Left hindlimb (tissue), 1 donor: ENCODE results near the gene SMYD3.

Experiments
- DNase-seq: peaks from one replicate; pipeline ENCODE4 v3.0.0-alpha.2; 2018

SMYD3 gene

DNA sequence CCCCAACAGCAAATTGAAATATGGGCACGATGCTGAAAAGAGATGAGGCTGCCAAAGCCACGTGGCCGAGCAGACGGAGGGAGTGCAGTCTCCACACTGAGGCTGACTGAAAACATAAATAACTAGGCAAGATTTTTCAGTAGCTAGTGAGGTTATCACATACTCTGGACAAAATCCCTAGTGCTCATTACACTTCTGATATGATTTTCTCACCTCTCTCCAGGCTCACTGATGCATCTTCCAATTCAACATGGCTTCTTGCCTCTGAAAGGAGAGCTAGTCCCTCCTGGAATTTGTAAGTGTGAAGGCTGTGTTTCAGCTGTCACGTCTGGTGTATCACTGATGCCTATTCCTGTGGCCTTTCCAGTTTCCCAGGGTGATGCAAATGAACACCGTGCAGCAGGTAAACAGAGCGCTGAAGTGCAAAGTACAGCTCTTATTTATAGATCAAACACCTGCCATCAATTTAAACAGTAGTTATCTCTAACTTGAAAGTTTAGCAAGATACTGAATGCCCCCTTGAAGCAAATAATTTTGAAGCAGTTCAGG is 696.2 kb downstream of the SMYD3 start:
- no peak for DNase-seq

DNA sequence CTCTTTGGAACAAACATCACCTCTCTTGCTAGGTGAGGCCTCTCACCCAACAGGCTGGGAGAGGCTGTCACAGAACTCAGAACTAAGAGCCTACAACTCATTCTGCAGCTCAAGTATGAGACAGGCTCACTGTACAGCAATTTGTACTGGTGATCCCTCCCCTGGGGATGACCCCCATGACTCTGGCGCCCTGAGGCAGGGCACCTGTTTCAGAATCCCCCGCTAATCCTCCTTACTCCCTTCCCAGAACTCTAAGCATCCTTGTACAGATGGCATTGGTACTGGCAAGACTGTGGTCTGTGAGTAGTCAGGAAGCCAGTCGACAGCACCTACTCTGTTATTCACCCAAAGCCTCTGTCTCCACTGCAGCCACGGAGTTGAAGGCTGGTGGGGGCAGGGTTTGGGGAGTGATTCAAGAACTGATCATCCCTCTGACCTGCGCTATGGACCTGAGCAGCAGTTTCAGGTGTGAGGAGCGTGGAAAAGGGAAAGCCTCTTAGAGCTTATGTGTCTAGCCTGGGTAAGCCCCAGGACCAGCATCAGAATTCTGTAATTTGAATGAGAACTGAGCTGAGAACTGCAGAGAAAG is 696.8 kb downstream of the SMYD3 start:
- DNase-seq, result no peak

DNA sequence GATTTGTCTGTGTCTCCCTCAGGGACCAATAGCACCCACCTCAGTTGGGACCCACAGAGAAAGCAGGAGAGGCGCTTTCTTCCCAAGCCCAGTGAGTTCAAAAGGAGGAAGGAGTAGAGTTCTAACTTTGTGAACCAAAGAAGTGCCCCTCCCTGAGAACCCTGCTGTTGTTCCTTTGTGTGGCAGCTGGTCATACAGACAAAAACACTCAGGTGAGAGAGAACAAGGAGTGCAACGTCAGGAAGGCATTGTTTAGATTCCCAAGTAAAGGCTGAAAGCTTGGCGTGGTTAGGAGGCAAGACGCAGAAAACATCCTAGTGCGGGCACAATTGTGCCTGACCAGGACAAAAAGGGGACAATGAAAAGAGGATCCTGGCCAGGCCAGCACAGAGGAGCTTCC is 697.7 kb downstream of the SMYD3 start:
- no peak for DNase-seq

DNA sequence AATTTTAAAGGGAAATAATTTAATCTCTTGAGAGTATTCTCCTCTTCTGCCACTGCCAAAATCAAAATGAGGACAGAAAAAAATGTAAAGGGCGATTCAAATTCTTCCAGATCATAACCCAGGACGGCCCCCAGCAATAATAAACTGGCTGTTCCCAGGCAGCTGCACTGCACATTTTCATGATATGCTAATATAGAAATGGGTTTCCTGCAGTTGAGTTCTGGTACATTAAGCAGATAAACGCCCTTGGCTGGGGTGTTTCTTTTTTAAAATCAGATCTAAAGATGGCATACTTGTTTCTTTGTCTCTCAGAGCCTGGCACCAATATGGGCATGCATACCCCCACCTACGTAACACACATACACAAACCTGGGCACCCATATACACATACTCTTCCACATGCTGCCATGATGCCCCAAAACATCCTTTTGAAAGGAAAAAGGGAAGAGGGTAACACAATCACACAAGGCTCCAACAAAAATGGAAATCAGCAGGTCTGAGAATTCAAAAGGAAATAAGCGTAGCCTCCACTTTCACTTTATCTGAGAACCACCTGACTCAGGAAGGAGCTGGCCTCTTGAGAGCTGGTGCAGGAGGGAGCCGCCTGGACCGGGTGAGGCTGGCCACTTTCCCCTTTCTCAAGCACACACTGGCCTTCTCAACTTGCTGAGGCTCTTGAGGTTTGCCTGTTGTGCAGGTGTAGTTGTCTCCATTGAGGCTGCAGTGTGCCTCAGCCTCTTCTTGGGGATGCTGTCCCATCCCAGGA is 698.9 kb downstream of the SMYD3 start:
- no peak for DNase-seq

DNA sequence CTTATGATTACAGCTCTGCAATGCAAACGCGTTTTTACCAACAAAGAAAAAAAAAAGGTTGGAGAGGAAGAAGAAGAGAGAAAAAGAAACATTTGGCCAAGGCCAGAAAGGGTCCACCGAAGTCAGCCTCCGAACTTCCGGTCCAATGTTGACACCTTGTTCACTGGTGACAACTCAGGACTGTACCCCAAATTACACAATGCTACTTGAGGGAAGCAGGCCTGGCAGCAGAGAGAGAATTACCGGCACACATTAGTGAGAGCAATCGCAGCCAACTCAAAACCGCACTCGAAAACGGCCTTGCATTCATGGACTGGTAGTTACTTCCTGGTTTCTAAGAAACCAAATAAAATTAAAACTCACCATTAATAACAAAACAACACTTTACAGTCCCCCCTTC is 699.8 kb downstream of the SMYD3 start:
- DNase-seq, result no peak

DNA sequence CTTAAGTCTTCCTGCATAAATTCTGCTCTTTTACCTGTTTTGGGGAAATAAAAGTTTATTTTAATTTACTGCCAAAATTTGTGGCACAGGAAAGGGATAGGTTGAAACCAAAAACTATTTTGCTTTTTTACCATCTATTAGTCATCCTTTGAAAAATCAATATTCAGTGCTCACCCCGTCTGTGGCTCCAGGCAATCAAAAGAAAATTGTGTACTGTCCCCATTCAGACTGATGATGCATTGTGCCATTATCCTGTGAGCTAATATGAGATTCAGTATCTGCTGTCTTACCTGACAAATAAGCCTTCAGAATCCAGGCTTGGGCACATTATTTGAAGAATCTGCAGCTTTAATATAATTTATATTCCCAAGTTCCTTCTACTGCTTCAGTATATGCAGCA is 701.5 kb downstream of the SMYD3 start:
- DNase-seq, result no peak

DNA sequence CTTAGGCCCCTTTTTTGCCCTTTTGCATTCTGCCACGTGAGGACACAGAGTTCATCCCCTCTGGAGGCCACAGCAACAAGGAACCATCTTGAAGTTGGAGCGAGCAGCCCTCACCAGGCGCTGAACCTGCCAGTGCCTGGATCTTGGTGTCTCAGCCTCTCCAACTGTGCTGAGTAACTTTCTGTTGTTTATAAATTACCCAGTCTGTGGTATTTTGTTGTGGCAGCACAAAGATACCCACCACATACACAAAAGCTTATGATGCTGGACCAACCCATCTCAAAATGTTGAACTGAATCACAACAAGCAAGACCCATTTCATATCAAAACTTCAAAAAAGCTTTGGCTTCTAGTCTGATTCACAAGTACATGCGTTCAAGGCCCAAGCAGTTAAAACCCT is 702.4 kb downstream of the SMYD3 start:
- DNase-seq, result no peak

DNA sequence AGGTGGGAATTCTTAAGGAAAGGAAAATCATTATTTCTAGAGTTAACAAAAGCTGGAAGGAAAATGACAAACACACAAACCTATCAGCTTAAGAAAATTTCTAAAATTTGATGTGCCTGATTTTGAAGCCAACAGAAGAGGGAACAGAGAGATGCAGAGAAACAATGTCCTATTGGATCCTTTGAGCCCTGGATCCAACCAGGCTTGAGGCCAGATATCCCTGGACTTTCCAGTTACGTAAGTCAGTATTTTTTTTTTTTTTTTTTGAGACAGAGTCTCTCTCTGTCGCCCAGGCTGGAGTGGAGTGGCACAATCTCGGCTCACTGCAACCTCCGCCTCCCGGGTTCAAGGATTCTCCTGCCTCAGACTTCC is 703.4 kb downstream of the SMYD3 start:
- DNase-seq, result no peak

DNA sequence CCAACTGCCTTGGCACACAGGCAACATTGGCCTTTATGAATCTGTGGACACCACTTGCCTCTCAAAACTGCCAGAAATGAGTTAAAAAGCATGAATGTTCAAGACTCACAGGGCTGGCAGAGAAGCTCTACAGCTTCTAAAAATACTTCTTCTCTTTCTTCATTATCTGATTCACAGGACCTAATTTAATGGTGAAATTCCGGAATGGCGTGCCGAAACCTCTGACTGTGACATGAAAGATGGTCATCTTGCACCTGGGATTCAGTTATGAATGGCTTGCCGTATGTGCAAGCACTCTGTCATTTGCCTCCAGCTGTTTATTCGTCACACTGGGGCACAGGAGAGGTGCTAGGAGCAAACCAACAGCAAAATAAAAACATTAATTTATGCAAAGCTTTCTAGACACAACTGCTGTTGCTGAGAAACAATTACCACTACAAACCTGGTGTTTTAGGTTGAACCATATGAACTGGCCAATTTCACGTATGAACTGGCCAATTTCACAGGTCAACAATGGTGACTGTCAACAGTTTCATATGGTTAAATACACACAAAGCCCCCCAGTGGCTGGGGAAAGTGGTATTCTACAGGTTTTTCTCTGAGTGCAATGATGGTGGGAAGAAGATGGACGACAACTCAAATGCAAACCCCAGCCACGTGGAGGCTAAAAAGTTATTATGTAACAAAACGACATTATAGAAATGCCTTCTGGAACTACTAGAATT is 704.0 kb downstream of the SMYD3 start:
- DNase-seq, result no peak

DNA sequence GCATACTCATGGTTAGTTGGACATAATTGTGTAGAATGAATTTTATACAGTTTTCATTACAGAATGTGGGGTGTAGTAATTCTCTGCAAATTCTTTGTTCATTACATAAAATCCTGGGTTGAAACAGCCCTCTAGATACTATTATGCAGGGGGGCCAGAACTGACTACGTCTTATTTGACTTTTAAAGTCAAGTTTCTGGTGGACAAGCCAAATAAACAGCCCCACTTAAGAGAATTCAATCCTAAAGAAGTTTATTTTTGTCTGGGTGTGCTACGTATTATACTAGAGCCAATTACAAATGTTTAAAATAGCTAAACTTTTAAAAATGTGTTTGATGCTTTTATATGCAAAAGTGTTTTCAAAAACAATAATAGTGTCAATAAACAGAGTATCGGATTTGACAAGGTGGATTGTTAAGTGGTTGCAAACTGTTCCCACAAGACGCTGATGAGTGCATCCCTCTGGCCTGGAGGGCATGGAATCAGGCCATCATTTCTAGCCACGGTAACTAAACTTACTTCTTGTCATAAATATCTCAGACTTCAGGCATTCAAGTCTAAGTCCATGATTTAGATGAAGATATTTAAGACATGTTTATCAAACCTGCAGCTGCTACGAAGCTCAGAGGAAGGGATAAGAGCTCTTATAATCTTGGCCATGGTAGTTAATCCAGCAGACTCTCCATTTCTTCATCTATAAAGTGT is 706.0 kb downstream of the SMYD3 start:
- no peak for DNase-seq

DNA sequence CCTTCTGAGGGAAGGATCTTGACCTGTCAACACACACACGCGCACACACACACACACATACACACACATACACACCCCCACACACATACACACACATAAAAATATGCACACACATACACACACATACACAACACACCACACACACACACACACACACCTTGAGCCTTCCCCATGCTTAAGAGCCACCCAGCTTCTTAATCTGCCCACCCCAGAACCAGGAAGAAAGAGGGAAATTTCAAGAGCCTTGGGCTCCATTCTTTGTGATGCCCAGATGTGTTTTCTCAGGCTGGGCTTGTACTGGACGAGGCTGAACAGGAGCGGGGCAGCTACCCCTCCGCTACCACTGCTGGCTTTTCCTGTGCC is 708.7 kb downstream of the SMYD3 start:
- no peak for DNase-seq

DNA sequence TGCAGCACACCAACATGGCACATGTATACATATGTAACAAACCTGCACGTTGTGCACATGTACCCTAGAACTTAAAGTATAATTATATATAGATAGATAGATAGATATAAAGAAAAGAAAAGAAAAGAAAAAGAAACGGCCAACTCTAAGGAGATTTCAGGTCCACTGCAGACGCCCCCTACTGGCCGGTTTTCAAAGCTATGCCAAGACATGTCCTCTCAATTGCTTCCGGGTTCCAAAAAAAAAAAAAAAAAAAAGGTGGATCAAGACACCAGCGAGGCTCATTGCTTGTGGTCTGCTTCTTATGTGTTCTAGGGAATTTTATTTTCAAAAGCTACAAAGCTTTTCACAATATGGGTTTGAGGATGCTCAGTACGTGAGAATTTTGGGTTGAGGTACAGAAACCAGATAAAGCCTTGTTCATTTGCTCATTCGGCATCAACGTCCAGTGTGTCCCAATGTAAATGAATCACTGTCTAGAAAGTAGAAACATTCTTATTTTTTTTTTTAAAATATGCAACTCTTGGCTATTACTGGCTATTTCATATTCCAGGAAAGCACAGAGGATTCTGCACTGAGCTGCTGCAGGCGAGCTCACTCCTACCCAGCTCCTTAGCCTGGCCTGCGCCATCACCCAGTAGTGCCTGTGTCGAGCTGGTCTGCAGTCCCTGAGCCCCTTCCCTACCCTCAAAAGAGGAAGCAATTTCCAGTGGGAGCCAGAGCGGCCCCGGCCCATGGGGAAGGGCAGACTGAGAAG is 709.3 kb downstream of the SMYD3 start:
- DNase-seq, result no peak

DNA sequence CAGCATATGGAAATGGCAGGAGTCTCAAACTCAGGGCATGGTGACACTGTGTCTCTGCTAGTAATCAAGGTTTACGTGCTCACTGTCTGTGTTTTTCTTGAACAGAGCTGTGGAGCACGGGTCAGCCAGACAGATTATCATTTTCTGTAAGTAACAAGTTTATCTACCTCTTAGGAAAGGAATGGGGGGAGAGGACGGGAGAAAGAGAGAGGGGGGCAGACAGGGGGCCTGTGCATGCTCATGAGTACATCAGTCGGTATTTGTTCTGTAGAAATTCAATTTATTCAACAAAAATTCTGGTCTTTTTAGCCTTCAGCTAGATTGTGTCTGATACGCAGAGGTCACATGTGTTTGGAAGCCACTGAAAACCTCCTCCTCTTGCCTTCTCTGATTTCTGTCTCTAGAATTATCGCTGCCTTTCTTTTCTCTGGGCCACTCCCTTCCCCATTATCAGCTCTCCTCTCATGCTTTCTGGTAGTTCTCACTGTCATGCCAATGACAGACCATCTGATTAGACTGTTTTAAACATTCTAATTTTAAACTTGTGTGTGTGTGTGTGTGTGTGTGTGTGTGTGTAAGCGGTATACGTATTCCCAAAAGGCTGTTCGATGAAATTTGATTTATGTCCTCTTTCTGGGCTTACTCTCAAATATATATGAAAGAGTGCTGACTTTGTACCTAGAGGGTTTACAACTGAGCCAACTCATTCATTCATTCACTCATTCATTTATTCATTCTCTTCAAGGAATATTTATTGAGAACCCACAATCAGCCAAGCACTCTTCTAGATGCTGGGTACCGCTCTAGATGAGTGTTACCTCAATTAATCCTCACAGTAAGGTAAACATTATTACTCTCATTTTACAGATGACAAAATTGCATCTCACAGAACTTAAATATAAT is 715.4 kb downstream of the SMYD3 start:
- DNase-seq, result no peak

DNA sequence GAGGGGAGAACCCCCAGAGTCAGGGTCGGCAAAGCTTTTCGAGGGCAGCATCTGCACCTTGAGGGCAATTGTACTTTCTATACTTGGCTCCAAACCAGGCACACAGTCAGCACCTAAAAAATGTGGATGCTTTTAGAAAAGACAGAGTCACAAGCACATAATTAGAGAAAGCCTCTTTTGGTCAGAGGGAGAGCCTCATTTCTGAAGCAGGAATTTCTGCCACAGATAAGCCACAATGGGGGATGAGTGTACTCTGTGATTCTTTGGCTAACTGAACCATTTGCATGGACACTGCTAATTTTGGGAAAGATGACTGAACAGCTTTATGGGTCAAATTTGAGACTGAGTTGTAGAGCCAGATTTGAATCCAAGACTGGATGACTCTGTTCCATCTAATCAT is 716.6 kb downstream of the SMYD3 start:
- no peak for DNase-seq

DNA sequence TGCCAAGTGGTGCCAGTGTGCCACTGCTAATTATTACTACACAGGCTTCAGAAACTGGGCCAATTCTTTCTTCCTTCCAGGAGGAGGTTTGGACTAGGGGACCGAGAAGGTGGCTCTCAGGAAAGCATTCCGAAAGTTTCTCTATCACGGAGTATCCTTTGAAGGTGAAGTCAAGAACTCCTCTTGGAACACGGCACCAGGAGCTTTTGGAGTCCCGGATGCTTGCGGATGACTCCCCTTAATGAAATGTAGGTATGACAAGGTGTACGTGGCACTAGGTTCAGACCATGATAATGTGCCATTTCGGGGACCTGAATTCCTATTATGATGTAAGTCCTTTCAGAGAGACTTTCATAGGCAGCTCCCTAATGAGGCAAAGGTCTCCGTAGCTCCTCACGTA is 718.2 kb downstream of the SMYD3 start:
- DNase-seq, result no peak

DNA sequence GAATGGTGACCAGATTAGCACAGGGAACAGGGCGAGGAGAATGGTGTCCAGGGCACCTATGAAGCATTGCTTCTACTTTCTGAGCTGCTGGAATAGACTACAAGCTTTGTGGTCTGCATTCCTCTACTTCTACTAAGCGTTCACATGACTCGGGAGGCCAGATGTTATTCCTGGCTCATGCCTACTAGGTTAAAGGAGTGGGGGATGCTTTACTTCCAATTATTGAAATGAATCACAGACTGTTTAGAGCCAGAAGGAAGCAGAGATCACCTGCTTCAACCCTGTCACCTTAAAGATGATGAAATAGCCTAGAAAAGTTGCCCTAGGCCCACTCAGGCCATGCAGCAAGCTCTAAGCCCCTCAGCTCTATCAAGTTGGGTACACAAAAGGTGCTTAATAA is 718.8 kb downstream of the SMYD3 start:
- no peak for DNase-seq

DNA sequence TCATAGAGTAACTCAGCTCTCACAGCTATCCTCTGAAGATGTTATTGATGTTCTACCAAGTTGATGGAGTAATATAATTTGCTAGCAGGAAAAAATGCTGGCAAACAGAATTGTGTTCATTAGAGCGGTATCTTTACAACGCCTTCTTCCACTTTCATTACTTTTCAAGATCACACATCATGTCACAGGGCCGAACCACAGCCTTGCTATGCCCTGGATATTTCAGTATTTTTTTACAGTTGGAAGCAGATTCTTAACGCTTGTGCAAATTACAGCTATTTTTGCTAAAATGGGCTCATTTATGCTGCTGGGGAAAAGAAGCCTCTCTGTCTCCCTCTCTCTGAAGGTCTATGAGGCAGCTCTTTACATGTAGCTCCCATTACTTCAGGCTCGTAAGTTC is 720.1 kb downstream of the SMYD3 start:
- DNase-seq, result no peak

DNA sequence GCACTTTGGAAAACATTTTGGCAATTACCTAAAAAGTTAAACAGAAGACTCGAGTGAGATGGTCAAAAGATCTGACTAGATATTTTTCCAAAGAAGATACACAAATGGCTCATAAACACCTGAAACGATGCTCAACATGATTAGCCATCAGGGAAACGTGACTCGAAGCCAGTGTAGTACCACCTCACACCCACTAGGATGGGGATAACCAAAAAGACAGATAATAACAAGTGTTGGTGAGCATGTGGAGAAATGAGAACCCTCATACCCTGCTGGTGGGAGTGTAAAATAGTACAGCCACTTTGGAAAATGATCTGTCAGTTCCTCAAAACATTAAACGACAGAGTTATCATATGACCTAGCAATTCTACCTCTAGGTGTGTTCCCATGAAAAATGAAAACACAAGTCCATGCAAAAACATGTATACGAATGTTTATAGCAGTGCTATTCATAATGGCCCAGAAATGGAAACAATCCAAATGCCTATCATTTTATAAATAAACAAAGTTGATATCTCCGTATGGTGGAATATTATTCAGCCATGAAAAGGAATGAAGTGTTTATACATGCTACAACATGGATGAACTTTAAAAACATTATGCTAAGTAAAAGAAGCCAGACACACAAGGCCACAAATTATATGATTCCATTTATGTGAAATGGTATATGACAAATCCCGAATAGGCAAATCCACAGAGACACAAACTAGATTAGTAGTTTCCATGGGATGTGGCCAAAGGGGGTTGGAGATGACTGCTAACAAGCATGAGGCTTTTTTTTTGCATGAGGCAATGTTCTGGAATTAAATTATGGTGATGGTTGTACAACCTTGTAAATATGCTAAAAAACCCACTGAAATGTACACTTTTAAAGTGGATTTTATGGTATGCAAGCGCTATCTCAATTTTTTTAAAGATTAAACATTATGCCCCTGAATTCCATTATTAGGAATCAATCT is 727.0 kb downstream of the SMYD3 start:
- DNase-seq, result no peak

DNA sequence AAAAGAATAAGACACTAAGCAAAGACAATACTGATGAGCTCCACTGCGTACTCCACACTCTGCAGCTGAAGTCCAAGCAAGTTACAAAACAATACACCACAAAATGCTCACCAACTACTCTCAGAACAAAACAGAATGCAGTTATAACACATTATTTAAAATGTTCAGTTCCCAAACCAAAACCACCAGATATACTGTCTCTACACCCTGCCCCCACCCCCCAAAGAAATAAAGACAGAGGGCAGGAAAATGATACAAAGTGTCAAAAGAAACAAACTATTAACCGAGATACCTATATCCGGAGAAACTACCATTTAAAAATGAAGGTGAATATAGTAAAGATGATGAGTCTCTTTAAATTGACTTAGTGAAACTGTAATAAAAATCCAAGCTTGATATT is 729.3 kb downstream of the SMYD3 start:
- DNase-seq, result no peak

DNA sequence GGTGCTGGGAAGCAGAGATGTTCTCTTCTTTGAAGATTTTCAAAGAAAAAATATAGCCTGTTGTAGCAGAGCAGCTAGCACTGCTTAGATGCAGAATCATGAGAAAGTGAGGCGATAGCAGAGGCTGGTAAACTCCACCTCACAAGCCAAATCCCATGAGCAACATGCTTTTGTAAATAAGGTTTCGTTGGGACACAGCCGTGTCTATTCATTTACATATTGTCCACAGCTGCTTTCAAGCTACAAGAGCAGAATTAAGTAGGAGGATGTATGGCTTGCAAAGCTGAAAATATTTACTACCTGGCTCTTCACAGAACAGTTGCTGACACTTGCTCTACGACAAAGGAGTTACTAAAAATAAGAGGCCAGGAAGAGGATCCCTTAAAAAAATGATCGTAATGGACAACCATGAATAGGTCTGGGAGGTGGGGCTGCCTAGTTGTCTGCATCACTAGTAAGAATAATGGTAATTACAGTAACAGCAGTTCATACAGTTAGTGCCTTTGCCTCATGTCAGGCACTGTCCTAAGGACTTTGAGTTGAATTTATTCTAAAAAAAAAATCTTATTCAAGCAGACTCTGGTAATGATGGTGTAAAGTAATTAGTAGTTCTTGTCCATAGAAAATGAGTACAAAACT is 730.3 kb downstream of the SMYD3 start:
- no peak for DNase-seq
